SW480 (cell line): ENCODE measurements around the gene CNTNAP4.

Experiments used
- DNase-seq: peaks from one replicate; pipeline ENCODE4 v3.0.0-alpha.2; 2016; ENCODE audit warnings: low spot score

CNTNAP4 gene

GRCh38 chr16:76396977-76397376 lies 119.8 kb downstream of the CNTNAP4 start:
- no peak for DNase-seq

- no peak for DNase-seq
Measured at GRCh38 chr16:76409706-76410105, 132.5 kb downstream of the CNTNAP4 start.

- no peak for DNase-seq
Measured at GRCh38 chr16:76421571-76421970, 144.4 kb downstream of the CNTNAP4 start.

- no peak for DNase-seq
Measured at GRCh38 chr16:76428858-76429257, 151.7 kb downstream of the CNTNAP4 start.

- no peak for DNase-seq
Measured at GRCh38 chr16:76441391-76441790, 164.2 kb downstream of the CNTNAP4 start.

- DNase-seq = no peak
Measured at GRCh38 chr16:76441876-76442275, 164.7 kb downstream of the CNTNAP4 start.

GRCh38 chr16:76443973-76444372 lies 166.8 kb downstream of the CNTNAP4 start:
- DNase-seq = no peak

GRCh38 chr16:76444832-76445231 lies 167.6 kb downstream of the CNTNAP4 start:
- no peak for DNase-seq

GRCh38 chr16:76445815-76446214 lies 168.6 kb downstream of the CNTNAP4 start:
- no peak for DNase-seq

GRCh38 chr16:76446251-76446650 lies 169.1 kb downstream of the CNTNAP4 start:
- DNase-seq = no peak

GRCh38 chr16:76450890-76451289 lies 173.7 kb downstream of the CNTNAP4 start:
- no peak for DNase-seq

- no peak for DNase-seq
Measured at GRCh38 chr16:76455257-76455656, 178.1 kb downstream of the CNTNAP4 start.

- no peak for DNase-seq
Measured at GRCh38 chr16:76456016-76456415, 178.8 kb downstream of the CNTNAP4 start.

GRCh38 chr16:76459111-76459510 lies 181.9 kb downstream of the CNTNAP4 start:
- DNase-seq = no peak

- no peak for DNase-seq
Measured at GRCh38 chr16:76461836-76462235, 184.6 kb downstream of the CNTNAP4 start.

- no peak for DNase-seq
Measured at GRCh38 chr16:76464955-76465620, 187.9 kb downstream of the CNTNAP4 start.

- no peak for DNase-seq
Measured at GRCh38 chr16:76466871-76467270, 189.7 kb downstream of the CNTNAP4 start.

- DNase-seq = no peak
Measured at GRCh38 chr16:76474048-76474447, 196.8 kb downstream of the CNTNAP4 start.

- DNase-seq = no peak
Measured at GRCh38 chr16:76478105-76478504, 200.9 kb downstream of the CNTNAP4 start.

- no peak for DNase-seq
Measured at GRCh38 chr16:76483307-76483909, 206.2 kb downstream of the CNTNAP4 start.

- no peak for DNase-seq
Measured at GRCh38 chr16:76484020-76484419, 206.8 kb downstream of the CNTNAP4 start.

GRCh38 chr16:76486740-76487139 lies 209.5 kb downstream of the CNTNAP4 start:
- DNase-seq = no peak

- no peak for DNase-seq
Measured at GRCh38 chr16:76487411-76488064, 210.3 kb downstream of the CNTNAP4 start.

- DNase-seq = no peak
Measured at GRCh38 chr16:76488065-76488417, 210.8 kb downstream of the CNTNAP4 start.
